NT2/D1 (cell line): ENCODE data around the gene TMEM190.

Source experiments
- SUZ12 ChIP-seq: IDR thresholded peaks from 2 replicates; pipeline ENCODE4 v1.6.1; 2011; ENCODE audit not compliant: insufficient read length, insufficient read depth; ENCODE audit errors: extremely low read depth
- YY1 ChIP-seq: IDR thresholded peaks from 2 replicates; pipeline ENCODE4 v1.6.1; 2011; ENCODE audit not compliant: insufficient read length, insufficient read depth
- ZNF274 ChIP-seq: IDR thresholded peaks from 2 replicates; pipeline ENCODE4 v1.6.1; 2011; ENCODE audit warnings: mild to moderate bottlenecking, low read depth, low read length

DNA sequence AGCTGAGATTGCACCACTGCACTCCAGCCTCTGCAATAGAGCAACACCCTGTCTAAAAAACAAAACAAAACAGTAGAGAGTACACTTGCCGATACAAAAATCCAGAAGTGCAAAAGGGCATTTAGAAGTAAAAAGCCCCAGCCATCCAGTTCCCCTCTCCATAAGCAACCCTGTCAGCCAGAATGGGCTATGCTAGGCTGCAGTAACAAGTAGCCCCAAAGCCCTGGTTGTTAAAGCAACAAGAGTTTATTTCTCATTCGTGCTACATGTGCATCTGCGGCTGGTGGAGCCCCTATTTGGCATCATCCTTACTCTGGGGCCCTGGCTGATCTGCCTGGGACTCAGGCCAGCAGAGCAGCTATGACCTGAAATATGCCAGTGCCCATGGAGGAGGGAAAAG, 47.9 kb downstream of the TMEM190 start:
- TF ChIP-seq YY1: no peak
- TF ChIP-seq ZNF274: no peak
- no peak for TF ChIP-seq SUZ12
